ENCODE data around the gene ATG13.

Gene ATG13

DNA sequence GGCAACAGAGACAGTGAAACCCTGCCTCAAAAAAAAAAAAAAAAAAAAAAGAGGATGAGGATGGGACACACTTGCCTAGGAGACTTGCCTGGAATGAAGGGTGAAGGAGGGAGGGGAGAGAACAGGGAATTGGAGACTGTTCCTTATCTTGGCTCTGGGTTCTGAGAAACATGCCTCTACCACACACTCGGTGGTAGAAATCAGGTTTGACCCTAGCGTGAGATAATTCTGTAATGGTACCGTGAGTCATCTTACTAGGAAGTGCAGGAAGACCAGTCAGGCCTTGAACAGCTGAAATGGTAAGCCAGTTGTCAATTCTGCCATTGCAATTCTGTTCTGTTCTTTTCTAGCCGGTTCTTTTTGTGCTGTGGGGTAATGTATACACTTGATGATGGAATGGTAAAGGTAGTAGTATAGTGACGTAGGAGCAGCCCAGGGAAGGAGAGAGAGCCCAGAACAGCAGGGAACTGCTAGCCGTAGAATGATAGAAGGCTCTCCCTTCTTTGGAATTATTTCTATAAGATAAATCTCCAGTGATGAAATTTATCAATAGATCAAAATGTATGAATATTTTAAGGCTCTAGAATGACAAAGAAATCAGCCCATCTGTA, 19.6 kb upstream of the ATG13 start:
- H3K4me3 ChIP-seq (ENCODE audit: low read length), result no peak overlapping the region
- H3F3A ChIP-seq (ENCODE audit: control insufficient read depth, insufficient read depth), result peaks cover 5% of the 10 kb centered on the region; the same call in 1 of the 2 replicates
- no peaks in the 10 kb centered on the region for H3K27me3 ChIP-seq (ENCODE audit: control insufficient read depth, low read length)
- peaks cover 11% of the 10 kb centered on the region for H3K79me2 ChIP-seq (ENCODE audit: control insufficient read depth, low read length)
- H3K9me2 ChIP-seq (replicated peaks; ENCODE audit: control insufficient read depth, low read length), result no peaks in the 10 kb centered on the region
- no peak for TF ChIP-seq EZH2phosphoT487 (IDR thresholded peaks at IDR 0.05; ENCODE audit: borderline replicate concordance, low read length)
- TF ChIP-seq, protein P1, sequence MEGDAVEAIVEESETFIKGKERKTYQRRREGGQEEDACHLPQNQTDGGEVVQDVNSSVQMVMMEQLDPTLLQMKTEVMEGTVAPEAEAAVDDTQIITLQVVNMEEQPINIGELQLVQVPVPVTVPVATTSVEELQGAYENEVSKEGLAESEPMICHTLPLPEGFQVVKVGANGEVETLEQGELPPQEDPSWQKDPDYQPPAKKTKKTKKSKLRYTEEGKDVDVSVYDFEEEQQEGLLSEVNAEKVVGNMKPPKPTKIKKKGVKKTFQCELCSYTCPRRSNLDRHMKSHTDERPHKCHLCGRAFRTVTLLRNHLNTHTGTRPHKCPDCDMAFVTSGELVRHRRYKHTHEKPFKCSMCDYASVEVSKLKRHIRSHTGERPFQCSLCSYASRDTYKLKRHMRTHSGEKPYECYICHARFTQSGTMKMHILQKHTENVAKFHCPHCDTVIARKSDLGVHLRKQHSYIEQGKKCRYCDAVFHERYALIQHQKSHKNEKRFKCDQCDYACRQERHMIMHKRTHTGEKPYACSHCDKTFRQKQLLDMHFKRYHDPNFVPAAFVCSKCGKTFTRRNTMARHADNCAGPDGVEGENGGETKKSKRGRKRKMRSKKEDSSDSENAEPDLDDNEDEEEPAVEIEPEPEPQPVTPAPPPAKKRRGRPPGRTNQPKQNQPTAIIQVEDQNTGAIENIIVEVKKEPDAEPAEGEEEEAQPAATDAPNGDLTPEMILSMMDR (IDR thresholded peaks at IDR 0.05; ENCODE audit: low read depth, low read length, poor library complexity, severe bottlenecking), result no peak
- H3K27ac ChIP-seq (ENCODE audit: low read depth, low read length), result no peak overlapping the region
- H3K36me3 ChIP-seq (ENCODE audit: control insufficient read depth, low read length), result no peaks in the 10 kb centered on the region
- H3K4me2 ChIP-seq (ENCODE audit: low read length), result no peak overlapping the region
- H3K9me3 ChIP-seq (ENCODE audit: control insufficient read depth, insufficient read depth, low read length), result no peaks in the 10 kb centered on the region
- no peaks in the 10 kb centered on the region for H4K20me1 ChIP-seq (ENCODE audit: control insufficient read depth, insufficient read depth, low read depth, low read length)
- peaks cover 20% of the 10 kb centered on the region for H3K4me1 ChIP-seq (ENCODE audit: control insufficient read depth, low read length)

- H3K9me3 ChIP-seq (ENCODE audit: control insufficient read depth, insufficient read depth, low read length), result no peaks in the 10 kb centered on the region
- no peaks in the 10 kb centered on the region for H3K9me2 ChIP-seq (replicated peaks; ENCODE audit: control insufficient read depth, low read length)
- H3K4me3 ChIP-seq (ENCODE audit: low read length), result no peak overlapping the region
- no peak overlapping the region for H3K27ac ChIP-seq (ENCODE audit: low read depth, low read length)
- H3K4me1 ChIP-seq (ENCODE audit: control insufficient read depth, low read length), result peaks cover 25% of the 10 kb centered on the region
- no peaks in the 10 kb centered on the region for H4K20me1 ChIP-seq (ENCODE audit: control insufficient read depth, insufficient read depth, low read depth, low read length)
- no peak overlapping the region for H3K4me2 ChIP-seq (ENCODE audit: low read length)
- H3F3A ChIP-seq (ENCODE audit: control insufficient read depth, insufficient read depth), result peaks cover 5% of the 10 kb centered on the region; the same call in 1 of the 2 replicates
- H3K79me2 ChIP-seq (ENCODE audit: control insufficient read depth, low read length), result no peaks in the 10 kb centered on the region
- peaks cover 5% of the 10 kb centered on the region for H3K36me3 ChIP-seq (ENCODE audit: control insufficient read depth, low read length)
- H3K27me3 ChIP-seq (ENCODE audit: control insufficient read depth, low read length), result no peaks in the 10 kb centered on the region
- no peak for TF ChIP-seq EZH2phosphoT487 (IDR thresholded peaks at IDR 0.05; ENCODE audit: borderline replicate concordance, low read length)
- TF ChIP-seq, protein P1 (IDR thresholded peaks at IDR 0.05; ENCODE audit: low read depth, low read length, poor library complexity, severe bottlenecking), result no peak
Measured at GRCh38 chr11:46599340-46600193, 17.8 kb upstream of the ATG13 start.

- peaks cover 28% of the 10 kb centered on the region for H3K4me1 ChIP-seq (ENCODE audit: control insufficient read depth, low read length)
- H3K4me3 ChIP-seq (ENCODE audit: low read length), result no peak overlapping the region
- peaks cover 5% of the 10 kb centered on the region; the same call in 1 of the 2 replicates for H3F3A ChIP-seq (ENCODE audit: control insufficient read depth, insufficient read depth)
- peaks cover 5% of the 10 kb centered on the region for H3K36me3 ChIP-seq (ENCODE audit: control insufficient read depth, low read length)
- no peaks in the 10 kb centered on the region for H3K27me3 ChIP-seq (ENCODE audit: control insufficient read depth, low read length)
- H3K9me3 ChIP-seq (ENCODE audit: control insufficient read depth, insufficient read depth, low read length), result no peaks in the 10 kb centered on the region
- no peaks in the 10 kb centered on the region for H3K9me2 ChIP-seq (replicated peaks; ENCODE audit: control insufficient read depth, low read length)
- no peaks in the 10 kb centered on the region for H4K20me1 ChIP-seq (ENCODE audit: control insufficient read depth, insufficient read depth, low read depth, low read length)
- H3K79me2 ChIP-seq (ENCODE audit: control insufficient read depth, low read length), result no peaks in the 10 kb centered on the region
- no peak for TF ChIP-seq EZH2phosphoT487 (IDR thresholded peaks at IDR 0.05; ENCODE audit: borderline replicate concordance, low read length)
- H3K4me2 ChIP-seq (ENCODE audit: low read length), result no peak overlapping the region
- H3K27ac ChIP-seq (ENCODE audit: low read depth, low read length), result no peak overlapping the region
Measured at GRCh38 chr11:46600194-46600960, 17.0 kb upstream of the ATG13 start.
